DND-41 (cell line): Measurements from ENCODE around the gene ERG28.

Experiments used
- ATAC-seq: fragments of 200-7000 bp; cut with Tn5 transposase; 3 replicates; pipeline ENCODE4 v1.9.1; 2021; ENCODE audit warnings: low read depth; ENCODE audit not compliant: insufficient read depth
- DNase-seq: peaks from one replicate; pipeline ENCODE4 v3.0.0-alpha.2; 2020
- H2AFZ ChIP-seq: 2 replicates; pipeline ENCODE4 v1.6.0; 2012; ENCODE audit warnings: low read depth, low read length
- H3K27ac ChIP-seq: 2 replicates; pipeline ENCODE4 v1.5.1; 2012; ENCODE audit warnings: low read length, inconsistent platforms
- H3K27me3 ChIP-seq: fragments of 200-600 bp; sonication (generic); 2 replicates; pipeline ENCODE4 v1.6.0; 2012; ENCODE audit warnings: low read length, mild to moderate bottlenecking, inconsistent platforms; ENCODE audit not compliant: insufficient read depth, poor library complexity
- H3K36me3 ChIP-seq: 2 replicates; pipeline ENCODE4 v1.5.1; 2012; ENCODE audit warnings: low read length, inconsistent platforms; ENCODE audit not compliant: insufficient read depth
- H3K4me1 ChIP-seq: 2 replicates; pipeline ENCODE4 v1.5.1; 2012; ENCODE audit warnings: mild to moderate bottlenecking, low read length; ENCODE audit not compliant: insufficient read depth
- H3K4me2 ChIP-seq: 2 replicates; pipeline ENCODE4 v1.6.0; 2012; ENCODE audit warnings: mild to moderate bottlenecking, moderate library complexity, low read length, inconsistent platforms; ENCODE audit not compliant: insufficient read depth
- H3K4me3 ChIP-seq, 2 experiments: fragments of 200-600 bp in 1 of 2; shearing (Covaris generic) in 1 of 2; 2 replicates each; pipeline ENCODE4 v1.5.1; 2012 to 2016; ENCODE audit warnings: inconsistent platforms in 2 of 2, low read length in 2 of 2, mild to moderate bottlenecking in 2 of 2, low read depth in 1 of 2, moderate library complexity in 1 of 2
- H3K79me2 ChIP-seq: 2 replicates; pipeline ENCODE4 v1.6.0; 2012; ENCODE audit warnings: low read length, inconsistent platforms; ENCODE audit not compliant: insufficient read depth
- H3K9ac ChIP-seq: 2 replicates; pipeline ENCODE4 v1.6.0; 2012; ENCODE audit warnings: low read depth, mild to moderate bottlenecking, inconsistent platforms, low read length, moderate library complexity
- H3K9me3 ChIP-seq: 2 replicates; pipeline ENCODE4 v1.5.1; 2012; ENCODE audit warnings: low read length, moderate library complexity, mild to moderate bottlenecking, inconsistent platforms; ENCODE audit not compliant: insufficient read depth, severe bottlenecking
- H4K20me1 ChIP-seq: 2 replicates; pipeline ENCODE4 v1.6.0; 2012; ENCODE audit warnings: low read length; ENCODE audit not compliant: insufficient read depth
- EZH2 ChIP-seq: IDR thresholded peaks from 3 replicates; pipeline ENCODE4 v1.6.1; 2012; ENCODE audit warnings: borderline replicate concordance, low read depth, mild to moderate bottlenecking, moderate library complexity, low read length, inconsistent platforms; ENCODE audit not compliant: severe bottlenecking
- TF ChIP-seq, protein P1 (sequence below): IDR thresholded peaks from 2 replicates; pipeline ENCODE4 v1.5.1; 2012; ENCODE audit warnings: borderline replicate concordance, low read length, moderate library complexity, mild to moderate bottlenecking; ENCODE audit not compliant: poor library complexity, severe bottlenecking; ENCODE audit errors: extremely low read depth

ERG28 gene

DNA sequence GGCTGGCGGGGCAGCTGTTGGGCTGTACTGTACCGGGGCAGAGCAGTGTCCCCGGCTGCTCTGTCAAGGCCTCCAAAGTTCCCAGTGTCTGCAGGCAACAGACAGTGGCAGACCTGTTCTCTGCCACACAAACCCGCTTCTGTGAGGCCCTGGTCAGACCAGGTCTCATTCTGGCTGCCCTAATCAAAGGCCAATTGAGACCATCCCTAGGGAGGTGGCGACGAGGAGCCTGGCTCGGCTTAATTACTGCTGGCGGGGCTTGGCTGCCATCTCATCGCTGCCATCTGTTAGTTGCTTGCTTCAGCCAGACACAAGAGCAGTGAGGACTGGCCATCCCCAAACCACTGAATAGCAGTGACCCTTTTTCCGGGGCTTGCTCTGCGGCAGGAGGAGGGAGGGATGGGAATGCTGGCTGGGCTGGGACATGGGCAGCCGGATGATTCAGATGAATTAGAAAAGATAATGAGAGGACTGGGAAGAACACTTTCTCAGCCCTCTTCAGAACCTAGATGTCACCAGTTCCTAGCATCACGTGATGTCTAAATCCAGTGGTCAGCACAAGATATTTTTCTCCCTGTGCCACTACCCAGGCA is 24.5 kb downstream of the ERG28 start:
- Histone ChIP-seq H3K27me3 (peaks cover 7% of the 10 kb centered on the region), H4K20me1 (no peaks in the 10 kb centered on the region), H3K9ac (no peak overlapping the region), H3K4me1 (no peaks in the 10 kb centered on the region), H3K36me3 (no peaks in the 10 kb centered on the region), H3K4me2 (no peak overlapping the region), H3K27ac (no peak overlapping the region), H3K9me3 (no peaks in the 10 kb centered on the region), H2AFZ (no peak overlapping the region), H3K79me2 (no peaks in the 10 kb centered on the region), H3K4me3 (no peak overlapping the region)
- TF ChIP-seq EZH2, result no peak
- TF ChIP-seq, protein P1, sequence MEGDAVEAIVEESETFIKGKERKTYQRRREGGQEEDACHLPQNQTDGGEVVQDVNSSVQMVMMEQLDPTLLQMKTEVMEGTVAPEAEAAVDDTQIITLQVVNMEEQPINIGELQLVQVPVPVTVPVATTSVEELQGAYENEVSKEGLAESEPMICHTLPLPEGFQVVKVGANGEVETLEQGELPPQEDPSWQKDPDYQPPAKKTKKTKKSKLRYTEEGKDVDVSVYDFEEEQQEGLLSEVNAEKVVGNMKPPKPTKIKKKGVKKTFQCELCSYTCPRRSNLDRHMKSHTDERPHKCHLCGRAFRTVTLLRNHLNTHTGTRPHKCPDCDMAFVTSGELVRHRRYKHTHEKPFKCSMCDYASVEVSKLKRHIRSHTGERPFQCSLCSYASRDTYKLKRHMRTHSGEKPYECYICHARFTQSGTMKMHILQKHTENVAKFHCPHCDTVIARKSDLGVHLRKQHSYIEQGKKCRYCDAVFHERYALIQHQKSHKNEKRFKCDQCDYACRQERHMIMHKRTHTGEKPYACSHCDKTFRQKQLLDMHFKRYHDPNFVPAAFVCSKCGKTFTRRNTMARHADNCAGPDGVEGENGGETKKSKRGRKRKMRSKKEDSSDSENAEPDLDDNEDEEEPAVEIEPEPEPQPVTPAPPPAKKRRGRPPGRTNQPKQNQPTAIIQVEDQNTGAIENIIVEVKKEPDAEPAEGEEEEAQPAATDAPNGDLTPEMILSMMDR, result no peak
- no peak for DNase-seq
- no peak for ATAC-seq

DNA sequence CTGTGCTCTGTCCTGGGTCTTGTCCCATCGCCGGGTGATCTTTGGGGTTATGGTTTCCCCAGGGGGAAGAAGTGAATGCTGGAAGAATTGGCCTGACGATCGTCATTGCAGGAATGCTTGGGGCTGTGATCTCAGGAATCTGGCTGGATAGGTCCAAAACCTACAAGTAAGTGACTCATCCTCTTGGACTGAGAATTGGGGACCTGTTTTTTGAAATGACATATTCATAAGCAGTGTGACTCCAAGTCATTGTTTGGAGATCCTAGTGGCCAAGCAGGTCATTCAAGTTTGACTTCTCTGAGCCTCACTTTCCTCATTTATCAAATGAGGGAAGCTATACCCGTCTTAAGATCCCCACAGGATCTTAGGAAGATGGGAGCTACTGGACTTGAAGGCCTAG is 25.8 kb downstream of the ERG28 start:
- no peak for TF ChIP-seq EZH2
- TF ChIP-seq, protein P1, result no peak
- Histone ChIP-seq H3K4me1 (no peaks in the 10 kb centered on the region), H3K79me2 (no peaks in the 10 kb centered on the region), H2AFZ (no peak overlapping the region), H4K20me1 (no peaks in the 10 kb centered on the region), H3K36me3 (no peaks in the 10 kb centered on the region), H3K4me3 (no peak overlapping the region), H3K9me3 (no peaks in the 10 kb centered on the region), H3K4me2 (no peak overlapping the region), H3K9ac (no peak overlapping the region), H3K27ac (no peak overlapping the region), H3K27me3 (peaks cover 8% of the 10 kb centered on the region)
- no peak for DNase-seq
- ATAC-seq, result no peak

GRCh38 chr14:75631453-75631831 is 29.2 kb downstream of the ERG28 start:
- no peak for DNase-seq
- H3K27ac ChIP-seq, result no peak overlapping the region
- ATAC-seq, result no peak

More at GRCh38 chr14:75631453-75631831, 29.2 kb downstream of the ERG28 start:
- H3K36me3 ChIP-seq, result no peaks in the 10 kb centered on the region
- TF ChIP-seq, protein P1, result no peak
- no peak for TF ChIP-seq EZH2
- H3K9me3 ChIP-seq, result no peaks in the 10 kb centered on the region
- no peak overlapping the region for H3K4me2 ChIP-seq
- no peaks in the 10 kb centered on the region for H4K20me1 ChIP-seq
- no peak overlapping the region for H3K9ac ChIP-seq
- H3K79me2 ChIP-seq, result no peaks in the 10 kb centered on the region
- H3K27me3 ChIP-seq, result peaks cover 25% of the 10 kb centered on the region
- no peaks in the 10 kb centered on the region for H3K4me1 ChIP-seq
- H2AFZ ChIP-seq, result no peak overlapping the region
- no peak overlapping the region for H3K4me3 ChIP-seq
